Measurements from ENCODE around the gene DNASE1L2. TPM values are rescaled to one million over a fixed set of nuclear protein-coding genes. Genes with fewer than 3 reads are reported as not detected.

The DNASE1L2 gene
- total RNA-seq, 1 experiment from 2014 or later = 1.5 TPM

DNA sequence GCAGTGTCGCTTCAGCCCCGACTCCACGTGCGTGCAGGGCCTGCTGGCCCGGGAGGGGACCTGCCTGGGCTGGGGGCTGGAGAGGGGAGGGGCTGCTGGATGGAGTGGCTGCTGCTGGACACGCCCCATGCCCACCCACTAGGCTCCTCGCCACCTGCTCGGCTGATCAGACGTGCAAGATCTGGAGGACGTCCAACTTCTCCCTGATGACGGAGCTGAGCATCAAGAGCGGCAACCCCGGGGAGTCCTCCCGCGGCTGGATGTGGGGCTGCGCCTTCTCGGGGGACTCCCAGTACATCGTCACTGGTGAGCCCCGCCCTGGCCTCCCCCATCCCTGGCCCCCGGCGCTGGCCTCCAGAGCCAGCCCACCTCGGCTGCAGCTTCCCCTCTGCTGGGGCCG lies 27.9 kb upstream of the DNASE1L2 start:
- H3K4me3 Mint-ChIP-seq (ENCODE audit: unreplicated experiment) = no peak overlapping the region
- H3K9me3 Mint-ChIP-seq (ENCODE audit: unreplicated experiment) = no peaks in the 10 kb centered on the region
- ChIA-PET POLR2A (interaction anchor here (0.6 to 1.0 kb wide), 2 partner anchors 53 to 323 kb away, joined by 3 read pairs; partner anchors contain the start of gene CEMP1), CTCF (interaction anchor here (0.7 to 1.0 kb wide), 3 partner anchors 14 to 83 kb away, joined by 3 to 4 read pairs (median 3); no protein-coding TSS in a partner anchor)
- H3K4me1 Mint-ChIP-seq (ENCODE audit: insufficient read depth, unreplicated experiment) = peaks cover 31% of the 10 kb centered on the region
- no peak for DNase-seq (ENCODE audit: unreplicated experiment)
- no peak overlapping the region for H3K27ac Mint-ChIP-seq (ENCODE audit: low read depth, unreplicated experiment)
- intact Hi-C loops (cut with micrococcal nuclease) = no loop called here
- no peaks in the 10 kb centered on the region for H3K27me3 Mint-ChIP-seq (ENCODE audit: insufficient read depth, unreplicated experiment)
- TF ChIP-seq, protein P1, sequence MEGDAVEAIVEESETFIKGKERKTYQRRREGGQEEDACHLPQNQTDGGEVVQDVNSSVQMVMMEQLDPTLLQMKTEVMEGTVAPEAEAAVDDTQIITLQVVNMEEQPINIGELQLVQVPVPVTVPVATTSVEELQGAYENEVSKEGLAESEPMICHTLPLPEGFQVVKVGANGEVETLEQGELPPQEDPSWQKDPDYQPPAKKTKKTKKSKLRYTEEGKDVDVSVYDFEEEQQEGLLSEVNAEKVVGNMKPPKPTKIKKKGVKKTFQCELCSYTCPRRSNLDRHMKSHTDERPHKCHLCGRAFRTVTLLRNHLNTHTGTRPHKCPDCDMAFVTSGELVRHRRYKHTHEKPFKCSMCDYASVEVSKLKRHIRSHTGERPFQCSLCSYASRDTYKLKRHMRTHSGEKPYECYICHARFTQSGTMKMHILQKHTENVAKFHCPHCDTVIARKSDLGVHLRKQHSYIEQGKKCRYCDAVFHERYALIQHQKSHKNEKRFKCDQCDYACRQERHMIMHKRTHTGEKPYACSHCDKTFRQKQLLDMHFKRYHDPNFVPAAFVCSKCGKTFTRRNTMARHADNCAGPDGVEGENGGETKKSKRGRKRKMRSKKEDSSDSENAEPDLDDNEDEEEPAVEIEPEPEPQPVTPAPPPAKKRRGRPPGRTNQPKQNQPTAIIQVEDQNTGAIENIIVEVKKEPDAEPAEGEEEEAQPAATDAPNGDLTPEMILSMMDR (IDR thresholded peaks at IDR 0.05; ENCODE audit: unreplicated experiment) = no peak
- no TSS peak for BruUV-seq (replicated peaks)
- H3K36me3 Mint-ChIP-seq (ENCODE audit: insufficient read depth, unreplicated experiment) = peaks cover 44% of the 10 kb centered on the region

DNA sequence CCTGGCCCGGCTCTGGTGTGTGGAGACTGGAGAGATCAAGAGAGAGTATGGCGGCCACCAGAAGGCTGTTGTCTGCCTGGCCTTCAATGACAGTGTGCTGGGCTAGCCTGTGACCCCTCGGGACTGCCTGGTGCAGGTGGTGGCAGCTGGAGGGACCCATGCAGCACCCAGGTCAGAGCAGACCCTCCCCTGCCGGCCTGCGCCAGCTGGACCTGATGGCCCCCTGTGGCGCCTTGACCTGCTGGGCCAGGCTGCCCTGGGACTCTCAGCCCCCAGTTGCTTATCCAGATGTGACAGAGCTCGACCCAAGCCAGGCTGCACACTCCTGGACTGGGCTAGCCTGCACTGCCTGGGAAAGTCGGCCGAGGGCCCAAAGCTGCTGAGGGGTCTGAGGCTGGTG lies 27.5 kb upstream of the DNASE1L2 start:
- intact Hi-C loops (cut with micrococcal nuclease) = no loop called here
- TSS peak; percentile 13 for BruUV-seq (replicated peaks)
- no peaks in the 10 kb centered on the region for H3K9me3 Mint-ChIP-seq (ENCODE audit: unreplicated experiment)
- ChIA-PET POLR2A (interaction anchor here (0.6 to 1.0 kb wide), 2 partner anchors 54 to 322 kb away, joined by 3 read pairs; partner anchors contain the start of gene CEMP1), CTCF (interaction anchor here (0.9 to 1.4 kb wide), 3 partner anchors 14 to 61 kb away, joined by 3 to 6 read pairs (median 4); no protein-coding TSS in a partner anchor)
- H3K27ac Mint-ChIP-seq (ENCODE audit: low read depth, unreplicated experiment) = no peak overlapping the region
- no peak overlapping the region for H3K4me3 Mint-ChIP-seq (ENCODE audit: unreplicated experiment)
- H3K4me1 Mint-ChIP-seq (ENCODE audit: insufficient read depth, unreplicated experiment) = peaks cover 33% of the 10 kb centered on the region
- TF ChIP-seq, protein P1 (IDR thresholded peaks at IDR 0.05; ENCODE audit: unreplicated experiment) = no peak
- DNase-seq (ENCODE audit: unreplicated experiment) = no peak
- H3K36me3 Mint-ChIP-seq (ENCODE audit: insufficient read depth, unreplicated experiment) = peaks cover 44% of the 10 kb centered on the region
- H3K27me3 Mint-ChIP-seq (ENCODE audit: insufficient read depth, unreplicated experiment) = no peaks in the 10 kb centered on the region

GRCh38 chr16:2209258-2210008 lies 26.8 kb upstream of the DNASE1L2 start:
- no TSS peak for BruUV-seq (replicated peaks)

DNA sequence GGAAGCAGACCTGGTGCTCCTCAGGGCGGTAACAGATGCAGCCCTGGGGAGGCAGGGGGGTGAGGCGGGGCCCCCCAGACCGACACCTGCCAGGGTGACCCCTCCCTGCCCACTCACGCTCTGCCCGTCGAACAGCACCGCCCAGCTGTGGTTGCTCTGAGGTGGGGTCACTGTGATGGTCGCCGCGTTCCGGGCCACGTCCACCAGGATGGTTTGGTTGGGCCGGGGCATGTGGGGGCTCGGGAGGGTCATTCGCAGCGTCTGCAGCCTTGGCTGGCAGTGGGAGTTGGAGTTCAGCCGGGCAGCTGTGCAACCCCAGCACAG lies 26.3 kb upstream of the DNASE1L2 start:
- Mint-ChIP-seq H3K9me3 (ENCODE audit: unreplicated experiment) (no peaks in the 10 kb centered on the region), H3K4me3 (ENCODE audit: unreplicated experiment) (no peak overlapping the region), H3K36me3 (ENCODE audit: insufficient read depth, unreplicated experiment) (peaks cover 44% of the 10 kb centered on the region), H3K27ac (ENCODE audit: low read depth, unreplicated experiment) (no peak overlapping the region), H3K27me3 (ENCODE audit: insufficient read depth, unreplicated experiment) (no peaks in the 10 kb centered on the region), H3K4me1 (ENCODE audit: insufficient read depth, unreplicated experiment) (peaks cover 27% of the 10 kb centered on the region)
- no TSS peak for BruUV-seq (replicated peaks)
- POLR2A ChIA-PET = interaction anchor here (1.7 kb wide), 1 partner anchor 55 kb away, joined by 6 read pairs; the partner anchor contains the start of gene TRAF7
- TF ChIP-seq, protein P1 (IDR thresholded peaks at IDR 0.05; ENCODE audit: unreplicated experiment) = no peak
- CTCF ChIA-PET = interaction anchor here (0.7 to 1.4 kb wide), 2 partner anchors 49 to 948 kb away, joined by 3 to 6 read pairs; no protein-coding TSS in a partner anchor
- intact Hi-C loops (cut with micrococcal nuclease) = loop anchor here (5.0 kb wide), 1 partner anchor 58 kb away; no protein-coding TSS in a partner anchor
- no peak for DNase-seq (ENCODE audit: unreplicated experiment)

More at GRCh38 chr16:2209258-2210008, 26.8 kb upstream of the DNASE1L2 start:
- Mint-ChIP-seq H3K4me1 (ENCODE audit: insufficient read depth, unreplicated experiment) (peaks cover 31% of the 10 kb centered on the region), H3K4me3 (ENCODE audit: unreplicated experiment) (no peak overlapping the region), H3K36me3 (ENCODE audit: insufficient read depth, unreplicated experiment) (peaks cover 44% of the 10 kb centered on the region), H3K27ac (ENCODE audit: low read depth, unreplicated experiment) (no peak overlapping the region), H3K27me3 (ENCODE audit: insufficient read depth, unreplicated experiment) (no peaks in the 10 kb centered on the region), H3K9me3 (ENCODE audit: unreplicated experiment) (no peaks in the 10 kb centered on the region)
- CTCF ChIA-PET = interaction anchor here (0.7 to 1.4 kb wide), 4 partner anchors 15 to 949 kb away, joined by 3 to 6 read pairs (median 4); no protein-coding TSS in a partner anchor
- TF ChIP-seq, protein P1 (IDR thresholded peaks at IDR 0.05; ENCODE audit: unreplicated experiment) = no peak
- intact Hi-C loops (cut with micrococcal nuclease) = loop anchor here (5.0 kb wide), 1 partner anchor 57 kb away; no protein-coding TSS in a partner anchor
- no peak for DNase-seq (ENCODE audit: unreplicated experiment)
- POLR2A ChIA-PET = no interaction called here
